H9 (cell line): Measurements from ENCODE around the gene SLC10A3. TPM values are rescaled to one million over a fixed set of nuclear protein-coding genes. Genes with fewer than 3 reads are reported as not detected.

Experiments
- DNase-seq: peaks from one replicate; pipeline ENCODE4 v3.0.0-alpha.2; 2017
- H2AFZ ChIP-seq: one replicate; pipeline ENCODE4 v1.6.1; 2013; ENCODE audit warnings: mild to moderate bottlenecking, low read length, control low read depth, moderate library complexity
- H2AK5ac ChIP-seq: 2 replicates; pipeline ENCODE4 v1.6.1; 2013; ENCODE audit warnings: low read length, control low read depth, mixed read lengths; ENCODE audit not compliant: insufficient read length
- H2BK120ac ChIP-seq: one replicate; pipeline ENCODE4 v1.6.1; 2013; ENCODE audit warnings: low read depth, mild to moderate bottlenecking, low read length, control low read depth, inconsistent platforms; ENCODE audit not compliant: poor library complexity, severe bottlenecking
- H2BK12ac ChIP-seq: 2 replicates; pipeline ENCODE4 v1.6.1; 2013; ENCODE audit warnings: low read length, control low read depth, mixed read lengths, low read depth; ENCODE audit not compliant: insufficient read length
- H2BK15ac ChIP-seq: 2 replicates; pipeline ENCODE4 v1.6.1; 2013; ENCODE audit warnings: low read depth, low read length, control low read depth
- H2BK20ac ChIP-seq: one replicate; pipeline ENCODE4 v1.6.1; 2013; ENCODE audit warnings: low read depth, mild to moderate bottlenecking, low read length, control low read depth, inconsistent platforms; ENCODE audit not compliant: poor library complexity, severe bottlenecking
- H2BK5ac ChIP-seq: 2 replicates; pipeline ENCODE4 v1.6.1; 2013; ENCODE audit warnings: low read length, control low read depth, mixed read lengths; ENCODE audit not compliant: insufficient read length
- H3K14ac ChIP-seq: 2 replicates; pipeline ENCODE4 v1.6.1; 2013; ENCODE audit warnings: low read length, control low read depth; ENCODE audit not compliant: insufficient read depth
- H3K18ac ChIP-seq: 2 replicates; pipeline ENCODE4 v1.6.1; 2013; ENCODE audit warnings: low read depth, mild to moderate bottlenecking, mixed read lengths, low read length, control low read depth; ENCODE audit not compliant: insufficient read length
- H3K23ac ChIP-seq: 2 replicates; pipeline ENCODE4 v1.6.1; 2013; ENCODE audit warnings: low read length, control low read depth, mixed read lengths, low read depth; ENCODE audit not compliant: insufficient read length
- H3K23me2 ChIP-seq: 2 replicates; pipeline ENCODE4 v1.6.1; 2013; ENCODE audit warnings: low read depth, mild to moderate bottlenecking, mixed read lengths, low read length, control low read depth; ENCODE audit not compliant: insufficient read length, poor library complexity, severe bottlenecking
- H3K27ac ChIP-seq: 2 replicates; pipeline ENCODE4 v1.5.1; 2013; ENCODE audit warnings: low read length, control low read depth, mixed read lengths, low read depth; ENCODE audit not compliant: insufficient read length
- H3K27me3 ChIP-seq: 2 replicates; pipeline ENCODE4 v1.6.1; 2013; ENCODE audit warnings: low read length, control low read depth, inconsistent platforms; ENCODE audit not compliant: insufficient read depth
- H3K4ac ChIP-seq: 2 replicates; pipeline ENCODE4 v1.6.1; 2013; ENCODE audit warnings: low read depth, mild to moderate bottlenecking, control low read depth, inconsistent platforms, low read length, moderate library complexity
- H3K4me1 ChIP-seq: 2 replicates; pipeline ENCODE4 v1.6.1; 2013; ENCODE audit warnings: low read length, control low read depth, inconsistent platforms; ENCODE audit not compliant: insufficient read depth
- H3K4me2 ChIP-seq: 2 replicates; pipeline ENCODE4 v1.6.1; 2013; ENCODE audit warnings: low read length, control low read depth, mixed read lengths; ENCODE audit not compliant: insufficient read length, insufficient read depth
- H3K56ac ChIP-seq: 2 replicates; pipeline ENCODE4 v1.6.1; 2013; ENCODE audit warnings: low read depth, mild to moderate bottlenecking, mixed read lengths, low read length, control low read depth; ENCODE audit not compliant: insufficient read length
- H3K79me1 ChIP-seq: 2 replicates; pipeline ENCODE4 v1.6.1; 2013; ENCODE audit warnings: low read depth, mild to moderate bottlenecking, moderate library complexity, low read length, control low read depth, inconsistent platforms; ENCODE audit not compliant: insufficient read depth, poor library complexity, severe bottlenecking
- H3K79me2 ChIP-seq: 2 replicates; pipeline ENCODE4 v1.6.1; 2013; ENCODE audit warnings: low read length, control low read depth, inconsistent platforms; ENCODE audit not compliant: insufficient read depth
- H3K9ac ChIP-seq: 2 replicates; pipeline ENCODE4 v1.6.1; 2013; ENCODE audit warnings: low read length, control low read depth, mixed read lengths; ENCODE audit not compliant: insufficient read length; ENCODE audit errors: extremely low read depth
- H3K9me3 ChIP-seq: one replicate; pipeline ENCODE4 v1.6.1; 2013; ENCODE audit warnings: low read depth, low read length, inconsistent platforms; ENCODE audit not compliant: control insufficient read depth
- H3T11ph ChIP-seq: one replicate; pipeline ENCODE4 v1.6.1; 2013; ENCODE audit warnings: mild to moderate bottlenecking, low read length, control low read depth, inconsistent platforms
- H4K20me1 ChIP-seq: one replicate; pipeline ENCODE4 v1.6.1; 2013; ENCODE audit not compliant: control insufficient read depth, insufficient read length, insufficient read depth
- H4K5ac ChIP-seq: 2 replicates; pipeline ENCODE4 v1.6.1; 2013; ENCODE audit warnings: low read depth, mild to moderate bottlenecking, mixed read lengths, low read length, control low read depth; ENCODE audit not compliant: insufficient read length
- H4K8ac ChIP-seq: replicated peaks from 2 replicates; pipeline ENCODE4 v1.6.1; 2013; ENCODE audit warnings: low read length, control low read depth, mixed read lengths, low read depth; ENCODE audit not compliant: insufficient read length
- H4K91ac ChIP-seq: 2 replicates; pipeline ENCODE4 v1.6.1; 2013; ENCODE audit warnings: low read depth, mild to moderate bottlenecking, moderate library complexity, mixed read lengths, low read length, control low read depth; ENCODE audit not compliant: insufficient read length
- H3K27ac Mint-ChIP-seq, 3 experiments: 2 replicates in 2 of 3; 3 replicates in 1 of 3; pipeline ENCODE4 v1.8.0; 2020 to 2021; ENCODE audit warnings: mixed read lengths in 3 of 3, mild to moderate bottlenecking in 1 of 3, moderate library complexity in 1 of 3
- H3K27me3 Mint-ChIP-seq: 2 replicates; pipeline ENCODE4 v1.8.0; 2021; ENCODE audit warnings: low read depth, mild to moderate bottlenecking, moderate library complexity, mixed read lengths
- H3K36me3 Mint-ChIP-seq, 3 experiments: 2 replicates in 2 of 3; 3 replicates in 1 of 3; pipeline ENCODE4 v1.8.0; 2020 to 2021; ENCODE audit warnings: low read depth in 3 of 3, mixed read lengths in 3 of 3; ENCODE audit not compliant: insufficient read depth in 1 of 3
- H3K4me1 Mint-ChIP-seq, 2 experiments: 2 replicates each; pipeline ENCODE4 v1.8.0; 2020; ENCODE audit warnings: mixed read lengths in 2 of 2
- H3K4me3 Mint-ChIP-seq, 2 experiments: 2 replicates in 1 of 2; 3 replicates in 1 of 2; pipeline ENCODE4 v1.8.0; 2020 to 2021; ENCODE audit warnings: mild to moderate bottlenecking in 2 of 2, mixed read lengths in 2 of 2, moderate library complexity in 1 of 2
- H3K9me3 Mint-ChIP-seq, 2 experiments: 2 replicates in 1 of 2; 3 replicates in 1 of 2; pipeline ENCODE4 v1.8.0; 2020; ENCODE audit warnings: mild to moderate bottlenecking in 2 of 2, mixed read lengths in 2 of 2, moderate library complexity in 1 of 2
- WGBS: extraction: QIAGEN DNeasy Blood & Tissue Kit; methylation state at CpG from one replicate; pipeline ENCODE4 v1.1.7; 2013; ENCODE audit warnings: missing lambda C conversion rate, low lambda C conversion rate, mixed read lengths; ENCODE audit not compliant: insufficient read length; ENCODE audit errors: extremely low coverage; 5-methylcytosine and 5-hydroxymethylcytosine counted together
- total RNA-seq: library from RNA; stranded (reverse); gene quantifications from 2 replicates; pipeline ENCODE4 v1.2.1, GENCODE V29; 2021
- TF ChIP-seq, protein P1 (sequence below): fragments of 200-600 bp; sonication (generic); conservative IDR thresholded peaks from 3 replicates; pipeline ENCODE4 v1.8.0; 2021; ENCODE audit warnings: antibody characterized with exemption, mild to moderate bottlenecking

The SLC10A3 gene
- total RNA-seq, 1 experiment from 2014 or later, result 8.8 TPM

DNA sequence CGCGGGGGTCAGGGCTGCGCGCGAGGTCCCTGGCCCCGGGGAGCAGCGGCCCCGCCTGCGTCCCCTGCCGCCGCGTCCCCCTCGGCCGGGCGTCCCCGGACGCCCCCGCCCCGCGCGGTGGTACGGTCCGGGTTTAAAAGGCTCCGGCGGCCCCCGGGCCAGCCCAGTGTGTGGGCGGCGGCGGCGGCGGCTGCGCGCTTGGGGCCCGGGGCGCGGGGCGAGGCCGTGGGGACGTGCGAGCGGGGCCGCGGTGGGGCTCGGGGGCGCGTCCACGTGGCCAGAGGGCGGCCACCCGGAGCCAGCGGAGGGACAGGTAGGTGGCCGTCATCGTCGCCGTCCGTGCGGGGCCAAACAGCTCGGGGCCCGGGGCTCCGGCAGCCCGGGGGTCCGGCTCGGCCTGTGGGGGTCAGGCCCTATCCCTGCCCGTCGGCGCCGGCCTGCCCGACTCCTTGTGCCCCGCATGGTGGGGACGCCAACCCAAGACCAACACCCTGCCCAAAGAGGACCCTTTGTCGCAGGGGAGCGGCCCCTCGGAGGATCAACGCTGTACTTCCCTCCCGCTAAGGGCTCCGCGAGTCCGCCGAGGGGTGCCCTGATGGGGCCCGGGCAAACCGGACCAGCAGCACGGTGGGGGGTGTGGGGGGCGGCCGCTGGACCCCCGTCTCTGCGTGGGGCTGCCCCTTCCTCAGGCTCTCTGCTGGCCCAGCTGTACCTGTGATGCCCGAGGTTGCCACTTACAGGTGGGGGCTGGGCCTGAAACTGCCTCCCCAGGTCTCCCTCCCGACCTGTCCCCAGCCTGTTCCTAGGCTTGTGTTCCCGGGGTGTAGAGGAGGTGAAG, 32.1 kb downstream of the SLC10A3 start, which contains the start of gene PLXNA3:
PLXNA3 (plus strand) TSS at position 166 of the 838 bp plus-strand sequence. CDS start 1,903 bp downstream, outside the sequence.
- Histone ChIP-seq H3K27ac (no peak within 1 kb of the TSS), H3K79me2 (no peaks in the 10 kb centered on the region), H3K4me1 (no peaks in the 10 kb centered on the region), H2BK15ac (no peak within 1 kb of the TSS), H3K23ac (no peak within 1 kb of the TSS), H2AK5ac (no peak within 1 kb of the TSS), H2BK20ac (no peak within 1 kb of the TSS), H4K20me1 (no peaks in the 10 kb centered on the region), H4K91ac (no peak within 1 kb of the TSS), H4K8ac (no peak within 1 kb of the TSS), H2BK120ac (no peak within 1 kb of the TSS), H2BK12ac (no peak within 1 kb of the TSS), H3T11ph (no peak within 1 kb of the TSS), H4K5ac (no peak within 1 kb of the TSS), H3K4ac (no peak within 1 kb of the TSS), H2AFZ (no peak within 1 kb of the TSS), H3K9ac (no peak within 1 kb of the TSS), H3K56ac (no peak within 1 kb of the TSS), H3K4me2 (peak within 1 kb of the TSS; percentile 48), H3K14ac (no peak within 1 kb of the TSS), H3K23me2 (peaks cover 8% of the 10 kb centered on the region), H3K18ac (no peak within 1 kb of the TSS), H3K79me1 (no peaks in the 10 kb centered on the region), H3K9me3 (peaks cover 16% of the 10 kb centered on the region), H2BK5ac (no peak within 1 kb of the TSS), H3K27me3 (no peaks in the 10 kb centered on the region; the same call in 1 of the 2 replicates)
- Mint-ChIP-seq H3K27me3 (peaks cover 25% of the 10 kb centered on the region), H3K4me3 (peak within 1 kb of the TSS; percentile 72 to 88), H3K36me3 (peaks cover 25 to 31% (median 27%) of the 10 kb centered on the region in 3 experiments), H3K9me3 (peaks cover 64 to 85% of the 10 kb centered on the region in 2 experiments), H3K4me1 (peaks cover 0 to 7% of the 10 kb centered on the region in 2 experiments; a peak in 1 of 4 replicates), H3K27ac (peak within 1 kb of the TSS in 1 of 3 experiments; percentile 22; a peak in 1 of 7 replicates)
- TF ChIP-seq, protein P1, sequence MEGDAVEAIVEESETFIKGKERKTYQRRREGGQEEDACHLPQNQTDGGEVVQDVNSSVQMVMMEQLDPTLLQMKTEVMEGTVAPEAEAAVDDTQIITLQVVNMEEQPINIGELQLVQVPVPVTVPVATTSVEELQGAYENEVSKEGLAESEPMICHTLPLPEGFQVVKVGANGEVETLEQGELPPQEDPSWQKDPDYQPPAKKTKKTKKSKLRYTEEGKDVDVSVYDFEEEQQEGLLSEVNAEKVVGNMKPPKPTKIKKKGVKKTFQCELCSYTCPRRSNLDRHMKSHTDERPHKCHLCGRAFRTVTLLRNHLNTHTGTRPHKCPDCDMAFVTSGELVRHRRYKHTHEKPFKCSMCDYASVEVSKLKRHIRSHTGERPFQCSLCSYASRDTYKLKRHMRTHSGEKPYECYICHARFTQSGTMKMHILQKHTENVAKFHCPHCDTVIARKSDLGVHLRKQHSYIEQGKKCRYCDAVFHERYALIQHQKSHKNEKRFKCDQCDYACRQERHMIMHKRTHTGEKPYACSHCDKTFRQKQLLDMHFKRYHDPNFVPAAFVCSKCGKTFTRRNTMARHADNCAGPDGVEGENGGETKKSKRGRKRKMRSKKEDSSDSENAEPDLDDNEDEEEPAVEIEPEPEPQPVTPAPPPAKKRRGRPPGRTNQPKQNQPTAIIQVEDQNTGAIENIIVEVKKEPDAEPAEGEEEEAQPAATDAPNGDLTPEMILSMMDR, result no peak
- no CpG with 5 or more reads among the region's 88 CpGs for WGBS
- no peak for DNase-seq
